ENCODE results near the gene CSF3R.

- no peak for TF ChIP-seq CTCF (IDR thresholded peaks at IDR 0.05)
- no peak for TF ChIP-seq POLR2A (IDR thresholded peaks at IDR 0.05)
Observed at GRCh38 chr1:36486093-36486438, 3.4 kb upstream of the CSF3R start.
